Heart left ventricle (tissue), 13 donors: Measurements from ENCODE around the gene NFE2L2.

ENCODE experiments used
- POLR2A ChIP-seq, 2 donors: fragments of 450-650 bp; IDR thresholded peaks; one replicate each; pipeline ENCODE4 v1.6.1; 2017; ENCODE audit warnings: antibody characterized with exemption in 2 of 2, mild to moderate bottlenecking in 2 of 2, moderate library complexity in 2 of 2
- TF ChIP-seq, protein P1 (sequence below), 12 donors: fragments of 200-600 bp; sonication (generic) in 4 of 12; IDR thresholded peaks; one replicate each; pipeline versions ENCODE4 v1.5.0 to v1.8.0; 2018 to 2022; ENCODE audit warnings: antibody characterized with exemption in 12 of 12, mild to moderate bottlenecking in 5 of 12
- donor health status: ischemic (EF 13 %, LVEDD 7.1; RV severe dilation, severe dysfunction).
- donor health status: DM: no; HTN: yes; CAD: no.
- donor health status: DM: no; HTN: no; CAD: no.
- donor health status: ischemic (EF 25% LVEDD 6.9; RV normal size, moderate dysfunction).
- donor health status: ischemic (EF 25% LVEDD 5.7; RV mildly dilated, moderate dysfunction).
- donor health status: ischemic (EF 35%, LVEDD 5.7; RV mildly dilated, moderate dysfunction).
- donor health status: nonischemic (EF 11% LVEDD 7.7; RV severe dilation, severe dysfunction).
- donor health status: DM: yes; HTN: yes; CAD: no.
- donor health status: PGD.
- donor health status: ischemic (EF 29% LVEDD 5.4; RV normal size, mild dysfunction).
- donor health status: nonischemic (EF 23%, LVEDD 6.1; RV moderate dilation, normal function).

DNA sequence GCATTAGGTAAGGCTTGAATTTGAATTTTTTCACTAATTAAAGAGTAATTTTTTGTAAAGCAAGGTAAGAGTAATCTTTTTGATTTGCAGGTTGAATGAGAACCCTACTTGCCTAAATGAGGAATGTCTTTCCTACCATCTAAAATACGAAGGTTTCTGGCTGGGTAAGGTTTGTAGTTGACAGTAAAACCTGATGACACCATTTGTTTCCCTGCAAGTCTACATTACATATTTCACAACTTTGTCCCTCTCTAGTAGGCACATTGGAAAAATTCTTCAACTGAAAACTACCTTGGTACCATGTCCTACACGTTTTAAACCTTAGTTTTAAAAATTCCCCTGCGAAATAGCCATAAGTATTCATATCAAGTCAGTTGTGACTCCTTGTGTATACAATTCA, 42.6 kb downstream of the NFE2L2 start:
- no peak for TF ChIP-seq POLR2A (IDR thresholded peaks at IDR 0.05)
- TF ChIP-seq, protein P1, sequence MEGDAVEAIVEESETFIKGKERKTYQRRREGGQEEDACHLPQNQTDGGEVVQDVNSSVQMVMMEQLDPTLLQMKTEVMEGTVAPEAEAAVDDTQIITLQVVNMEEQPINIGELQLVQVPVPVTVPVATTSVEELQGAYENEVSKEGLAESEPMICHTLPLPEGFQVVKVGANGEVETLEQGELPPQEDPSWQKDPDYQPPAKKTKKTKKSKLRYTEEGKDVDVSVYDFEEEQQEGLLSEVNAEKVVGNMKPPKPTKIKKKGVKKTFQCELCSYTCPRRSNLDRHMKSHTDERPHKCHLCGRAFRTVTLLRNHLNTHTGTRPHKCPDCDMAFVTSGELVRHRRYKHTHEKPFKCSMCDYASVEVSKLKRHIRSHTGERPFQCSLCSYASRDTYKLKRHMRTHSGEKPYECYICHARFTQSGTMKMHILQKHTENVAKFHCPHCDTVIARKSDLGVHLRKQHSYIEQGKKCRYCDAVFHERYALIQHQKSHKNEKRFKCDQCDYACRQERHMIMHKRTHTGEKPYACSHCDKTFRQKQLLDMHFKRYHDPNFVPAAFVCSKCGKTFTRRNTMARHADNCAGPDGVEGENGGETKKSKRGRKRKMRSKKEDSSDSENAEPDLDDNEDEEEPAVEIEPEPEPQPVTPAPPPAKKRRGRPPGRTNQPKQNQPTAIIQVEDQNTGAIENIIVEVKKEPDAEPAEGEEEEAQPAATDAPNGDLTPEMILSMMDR (IDR thresholded peaks at IDR 0.05) = no peak
